Type B pancreatic cell (in vitro differentiated cells): ENCODE measurements around the gene ABL1. TPM values are rescaled to one million over a fixed set of nuclear protein-coding genes. Genes with fewer than 3 reads are reported as not detected.

ENCODE experiments used
- DNase-seq: peaks from one replicate; pipeline ENCODE4 v3.0.0; 2021; ENCODE audit warnings: mixed read lengths; ENCODE audit not compliant: unreplicated experiment; ENCODE audit errors: extremely low spot score
- H3K27ac Mint-ChIP-seq: 2 replicates; pipeline ENCODE4 v1.8.0; 2021; ENCODE audit warnings: mild to moderate bottlenecking, mixed read lengths
- H3K27me3 Mint-ChIP-seq: 2 replicates; pipeline ENCODE4 v1.8.0; 2021; ENCODE audit warnings: mixed read lengths
- H3K36me3 Mint-ChIP-seq: 2 replicates; pipeline ENCODE4 v1.8.0; 2021; ENCODE audit warnings: mixed read lengths
- H3K4me1 Mint-ChIP-seq: one replicate; pipeline ENCODE4 v1.8.0; 2021; ENCODE audit warnings: mixed read lengths; ENCODE audit not compliant: unreplicated experiment
- H3K4me3 Mint-ChIP-seq: 2 replicates; pipeline ENCODE4 v1.8.0; 2021; ENCODE audit warnings: mild to moderate bottlenecking, mixed read lengths
- H3K9me3 Mint-ChIP-seq: 2 replicates; pipeline ENCODE4 v1.8.0; 2021; ENCODE audit warnings: mixed read lengths
- total RNA-seq: library from RNA; stranded (reverse); gene quantifications from 2 replicates; pipeline ENCODE4 v1.2.1, GENCODE V29; 2021; ENCODE audit warnings: low replicate concordance
- TF ChIP-seq, protein P1 (sequence below): fragments of 200-600 bp; sonication (generic); conservative IDR thresholded peaks from 2 replicates; pipeline ENCODE4 v1.5.0; 2021; ENCODE audit warnings: antibody characterized with exemption, mild to moderate bottlenecking

The ABL1 gene
- total RNA-seq, 1 donor from 2014 or later = 91.8 TPM

DNA sequence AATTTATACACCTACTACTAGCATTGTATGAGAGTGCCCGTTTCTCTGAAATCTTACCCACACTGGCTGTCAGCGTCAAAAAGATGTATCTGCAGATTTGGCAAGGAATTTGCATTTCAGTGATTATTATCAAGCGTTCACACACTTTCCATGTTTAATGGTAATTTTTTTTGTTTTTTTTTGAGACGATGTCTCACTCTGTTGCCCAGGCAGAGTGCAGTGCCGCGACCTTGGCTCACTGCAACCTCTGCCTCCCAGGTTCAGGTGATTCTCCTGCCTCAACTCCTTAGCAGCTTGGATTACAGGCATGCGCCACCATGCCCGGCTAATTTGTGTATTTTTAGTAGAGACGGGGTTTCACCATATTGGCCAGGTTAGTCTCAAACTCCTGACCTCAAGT is 14.3 kb downstream of the ABL1 start:
- Mint-ChIP-seq H3K27me3 (no peaks in the 10 kb centered on the region), H3K9me3 (no peaks in the 10 kb centered on the region), H3K4me3 (no peak overlapping the region), H3K4me1 (peaks cover 34% of the 10 kb centered on the region), H3K27ac (no peak overlapping the region), H3K36me3 (peaks cover 15% of the 10 kb centered on the region)
- TF ChIP-seq, protein P1, sequence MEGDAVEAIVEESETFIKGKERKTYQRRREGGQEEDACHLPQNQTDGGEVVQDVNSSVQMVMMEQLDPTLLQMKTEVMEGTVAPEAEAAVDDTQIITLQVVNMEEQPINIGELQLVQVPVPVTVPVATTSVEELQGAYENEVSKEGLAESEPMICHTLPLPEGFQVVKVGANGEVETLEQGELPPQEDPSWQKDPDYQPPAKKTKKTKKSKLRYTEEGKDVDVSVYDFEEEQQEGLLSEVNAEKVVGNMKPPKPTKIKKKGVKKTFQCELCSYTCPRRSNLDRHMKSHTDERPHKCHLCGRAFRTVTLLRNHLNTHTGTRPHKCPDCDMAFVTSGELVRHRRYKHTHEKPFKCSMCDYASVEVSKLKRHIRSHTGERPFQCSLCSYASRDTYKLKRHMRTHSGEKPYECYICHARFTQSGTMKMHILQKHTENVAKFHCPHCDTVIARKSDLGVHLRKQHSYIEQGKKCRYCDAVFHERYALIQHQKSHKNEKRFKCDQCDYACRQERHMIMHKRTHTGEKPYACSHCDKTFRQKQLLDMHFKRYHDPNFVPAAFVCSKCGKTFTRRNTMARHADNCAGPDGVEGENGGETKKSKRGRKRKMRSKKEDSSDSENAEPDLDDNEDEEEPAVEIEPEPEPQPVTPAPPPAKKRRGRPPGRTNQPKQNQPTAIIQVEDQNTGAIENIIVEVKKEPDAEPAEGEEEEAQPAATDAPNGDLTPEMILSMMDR = no peak
- DNase-seq = no peak

DNA sequence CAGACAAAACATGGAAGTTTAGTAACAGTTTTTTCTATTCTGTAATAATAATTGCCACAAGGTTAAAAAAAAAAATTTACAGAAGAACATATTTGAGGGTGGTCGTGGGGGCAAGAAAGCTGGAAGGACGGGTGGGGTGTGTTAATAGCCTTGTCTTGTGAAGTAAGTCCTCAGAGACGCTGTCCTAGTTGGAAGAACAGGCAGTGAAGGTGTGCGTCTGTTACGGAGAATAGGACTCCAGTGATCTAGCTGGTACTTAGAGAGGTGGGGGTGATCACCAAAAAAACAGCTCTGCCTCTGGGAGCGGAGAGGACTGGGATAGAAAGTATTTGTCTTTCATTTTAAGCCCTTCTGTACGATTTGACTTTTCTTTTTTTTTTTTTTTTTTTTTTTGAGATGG is 17.7 kb downstream of the ABL1 start:
- H3K4me1 Mint-ChIP-seq = peaks cover 11% of the 10 kb centered on the region
- DNase-seq = no peak
- TF ChIP-seq, protein P1 = no peak

DNA sequence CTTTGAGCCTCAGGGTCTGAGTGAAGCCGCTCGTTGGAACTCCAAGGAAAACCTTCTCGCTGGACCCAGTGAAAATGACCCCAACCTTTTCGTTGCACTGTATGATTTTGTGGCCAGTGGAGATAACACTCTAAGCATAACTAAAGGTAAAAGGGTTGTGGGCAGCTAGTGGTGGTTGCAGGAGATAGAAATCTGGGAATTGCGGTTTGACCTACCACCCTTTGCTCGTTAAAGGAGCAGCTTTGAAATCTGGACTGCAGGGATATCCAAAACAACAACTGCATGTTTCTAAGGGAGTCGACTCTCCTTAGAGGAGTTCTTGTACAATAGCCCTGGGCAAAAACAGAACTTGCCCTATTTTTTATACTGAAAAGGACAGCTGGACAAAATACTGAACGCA is 19.0 kb downstream of the ABL1 start:
- no peaks in the 10 kb centered on the region for H3K27me3 Mint-ChIP-seq
- H3K27ac Mint-ChIP-seq = no peak overlapping the region
- DNase-seq = no peak
- peaks cover 19% of the 10 kb centered on the region for H3K4me1 Mint-ChIP-seq
- no peaks in the 10 kb centered on the region for H3K9me3 Mint-ChIP-seq
- H3K4me3 Mint-ChIP-seq = no peak overlapping the region
- TF ChIP-seq, protein P1 = no peak
- peaks cover 35% of the 10 kb centered on the region for H3K36me3 Mint-ChIP-seq

More for the DNA sequence above, 17.7 kb downstream of the ABL1 start:
- Mint-ChIP-seq H3K4me3 (no peak overlapping the region), H3K27me3 (no peaks in the 10 kb centered on the region), H3K27ac (no peak overlapping the region), H3K36me3 (peaks cover 32% of the 10 kb centered on the region), H3K9me3 (no peaks in the 10 kb centered on the region)

DNA sequence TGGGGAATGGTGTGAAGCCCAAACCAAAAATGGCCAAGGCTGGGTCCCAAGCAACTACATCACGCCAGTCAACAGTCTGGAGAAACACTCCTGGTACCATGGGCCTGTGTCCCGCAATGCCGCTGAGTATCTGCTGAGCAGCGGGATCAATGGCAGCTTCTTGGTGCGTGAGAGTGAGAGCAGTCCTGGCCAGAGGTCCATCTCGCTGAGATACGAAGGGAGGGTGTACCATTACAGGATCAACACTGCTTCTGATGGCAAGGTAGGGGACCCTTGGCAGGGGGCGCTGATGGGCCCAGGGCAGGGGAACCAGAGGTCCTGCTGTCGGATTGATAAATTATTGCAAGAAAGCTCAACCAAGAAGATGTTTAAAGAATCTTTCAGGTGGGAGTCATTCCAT is 19.8 kb downstream of the ABL1 start:
- DNase-seq = no peak
- Mint-ChIP-seq H3K4me1 (peaks cover 20% of the 10 kb centered on the region), H3K9me3 (no peaks in the 10 kb centered on the region), H3K36me3 (peaks cover 35% of the 10 kb centered on the region), H3K27ac (no peak overlapping the region), H3K27me3 (no peaks in the 10 kb centered on the region), H3K4me3 (no peak overlapping the region)
- TF ChIP-seq, protein P1 = no peak

DNA sequence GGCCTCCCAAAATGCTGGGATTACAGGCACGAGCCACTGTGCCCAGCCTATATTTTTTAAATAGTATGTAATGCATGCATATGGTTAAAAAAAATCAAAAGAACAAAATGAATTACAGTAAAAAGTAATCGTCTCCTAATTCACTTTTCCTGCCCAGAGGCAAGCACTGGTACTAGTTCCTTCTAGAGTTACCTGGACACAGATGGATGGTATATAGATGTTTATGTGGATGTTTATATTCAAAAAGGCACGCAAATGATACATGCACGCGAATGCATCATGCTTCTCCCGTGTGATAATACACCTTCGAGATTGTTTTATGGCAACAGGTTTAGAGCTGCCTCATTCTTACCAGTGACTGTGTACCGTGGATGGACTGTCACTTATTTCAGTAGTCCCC is 21.4 kb downstream of the ABL1 start:
- H3K27me3 Mint-ChIP-seq = no peaks in the 10 kb centered on the region
- H3K9me3 Mint-ChIP-seq = no peaks in the 10 kb centered on the region
- no peak for DNase-seq
- TF ChIP-seq, protein P1 = no peak
- H3K36me3 Mint-ChIP-seq = peaks cover 36% of the 10 kb centered on the region
- no peak overlapping the region for H3K4me3 Mint-ChIP-seq
- H3K27ac Mint-ChIP-seq = no peak overlapping the region
- peaks cover 31% of the 10 kb centered on the region for H3K4me1 Mint-ChIP-seq
